GM12878 (cell line): ENCODE measurements around the gene TXNDC8. TPM values are rescaled to one million over a fixed set of nuclear protein-coding genes. Genes with fewer than 3 reads are reported as not detected.

Experiments
- ASH2L ChIP-seq: fragments of 300-600, 200-600 bp; sonication (generic); IDR thresholded peaks from 2 replicates; pipeline ENCODE4 v1.6.1; 2017; ENCODE audit warnings: low read depth, mild to moderate bottlenecking, borderline replicate concordance
- CBX3 ChIP-seq: fragments of 200-600 bp; sonication (generic); IDR thresholded peaks from 2 replicates; pipeline ENCODE4 v1.6.1; 2016; ENCODE audit warnings: low read depth, borderline replicate concordance
- CEBPZ ChIP-seq: fragments of 150-350 bp; IDR thresholded peaks from 2 replicates; pipeline ENCODE4 v1.6.1; 2016; ENCODE audit warnings: low read depth, low read length
- CREM ChIP-seq: IDR thresholded peaks from 2 replicates; pipeline ENCODE4 v1.6.1; 2014; ENCODE audit warnings: antibody characterized with exemption, low read depth
- ESRRA ChIP-seq: IDR thresholded peaks from 2 replicates; pipeline ENCODE4 v1.6.1; 2012; ENCODE audit warnings: mild to moderate bottlenecking, low read length, improper control_type of control experiment
- GATAD2B ChIP-seq: fragments of 450-650 bp; conservative IDR thresholded peaks from 2 replicates; pipeline ENCODE4 v1.6.1; 2017; ENCODE audit warnings: low read depth, mild to moderate bottlenecking, moderate library complexity
- HDGF ChIP-seq: fragments of 450-650 bp; IDR thresholded peaks from 2 replicates; pipeline ENCODE4 v1.6.1; 2016; ENCODE audit warnings: antibody characterized with exemption
- IKZF2 ChIP-seq, 2 experiments: fragments of 450-650 bp; IDR thresholded peaks; 2 replicates each; pipeline ENCODE4 v1.6.1; 2017; ENCODE audit warnings: mild to moderate bottlenecking in 2 of 2, moderate library complexity in 2 of 2
- IRF3 ChIP-seq: fragments of 450-650 bp; IDR thresholded peaks from 2 replicates; pipeline ENCODE4 v1.6.1; 2014; ENCODE audit warnings: mild to moderate bottlenecking
- JUND ChIP-seq: IDR thresholded peaks from 2 replicates; pipeline ENCODE4 v1.6.1; 2012; ENCODE audit warnings: low read depth, mild to moderate bottlenecking, low read length, improper control_type of control experiment, moderate library complexity
- KDM1A ChIP-seq: fragments of 200-600 bp; sonication (generic); IDR thresholded peaks from 2 replicates; pipeline ENCODE4 v1.6.1; 2016; ENCODE audit warnings: borderline replicate concordance
- MEF2A ChIP-seq: IDR thresholded peaks from 2 replicates; pipeline ENCODE4 v1.6.1; 2011; ENCODE audit warnings: low read depth, mild to moderate bottlenecking, low read length, moderate library complexity; ENCODE audit not compliant: insufficient read depth
- MEF2B ChIP-seq: fragments of 450-650 bp; IDR thresholded peaks from 2 replicates; pipeline ENCODE4 v1.6.1; 2018; ENCODE audit warnings: mild to moderate bottlenecking, moderate library complexity; ENCODE audit not compliant: partially characterized antibody, poor library complexity, severe bottlenecking
- NR2C1 ChIP-seq: fragments of 450-650 bp; IDR thresholded peaks from 2 replicates; pipeline ENCODE4 v1.6.1; 2017; ENCODE audit warnings: antibody characterized with exemption, mild to moderate bottlenecking, moderate library complexity
- NR2F1 ChIP-seq: fragments of 450-650 bp; conservative IDR thresholded peaks from 2 replicates; pipeline ENCODE4 v1.6.1; 2017; ENCODE audit warnings: mild to moderate bottlenecking
- PBX3 ChIP-seq: IDR thresholded peaks from 2 replicates; pipeline ENCODE4 v1.6.1; 2011; ENCODE audit warnings: mild to moderate bottlenecking, low read depth, low read length, moderate library complexity; ENCODE audit not compliant: insufficient replicate concordance
- SIN3A ChIP-seq: IDR thresholded peaks from 2 replicates; pipeline ENCODE4 v1.6.1; 2012; ENCODE audit warnings: low read depth, low read length, improper control_type of control experiment
- SKIL ChIP-seq: fragments of 450-650 bp; IDR thresholded peaks from 2 replicates; pipeline ENCODE4 v1.6.1; 2017; ENCODE audit warnings: mild to moderate bottlenecking, low read depth, inconsistent platforms; ENCODE audit not compliant: poor library complexity, severe bottlenecking
- SMAD1 ChIP-seq: fragments of 450-650 bp; IDR thresholded peaks from 2 replicates; pipeline ENCODE4 v1.6.1; 2018; ENCODE audit warnings: mild to moderate bottlenecking, low read depth; ENCODE audit not compliant: partially characterized antibody
- SP1 ChIP-seq: IDR thresholded peaks from one replicate; pipeline ENCODE4 v1.6.1; 2011; ENCODE audit warnings: low read depth, low read length
- TCF12 ChIP-seq: IDR thresholded peaks from 2 replicates; pipeline ENCODE4 v1.6.1; 2011; ENCODE audit warnings: low read depth, mild to moderate bottlenecking, low read length
- ZSCAN29 ChIP-seq: fragments of 450-650 bp; IDR thresholded peaks from 2 replicates; pipeline ENCODE4 v1.6.1; 2017; ENCODE audit warnings: mild to moderate bottlenecking, moderate library complexity
- ZZZ3 ChIP-seq: IDR thresholded peaks from 2 replicates; pipeline ENCODE4 v1.6.1; 2011; ENCODE audit warnings: low read depth; ENCODE audit not compliant: control insufficient read depth, insufficient read length
- polyA plus RNA-seq, 11 experiments: library from polyadenylated mRNA; depleted of rRNA in 4 of 11; unstranded in 6 of 11; stranded (reverse) in 5 of 11; fragments of >200 nt; fragmentation: Nextera tagmentation in 4 of 11; fragmentation: Illumina TruSeq in 1 of 11; extraction: Ambion mirVana in 4 of 11; extraction: Trizol in 1 of 11; gene quantifications; 1 replicate in 1 of 11; 2 replicates in 10 of 11; pipeline versions ENCODE4 v1.2.1 to v1.2.3, GENCODE V29; 2011 to 2016; ENCODE audit warnings: inconsistent platforms in 2 of 11, missing spikeins in 2 of 11, low read depth in 1 of 11
- total RNA-seq, 4 experiments: library from RNA; depleted of rRNA in 3 of 4; stranded (reverse); fragments of >200 nt in 3 of 4; fragmentation: Illumina TruSeq in 1 of 4; extraction: Trizol in 1 of 4; gene quantifications; 2 replicates each; pipeline versions ENCODE4 v1.2.1 to v1.2.3, GENCODE V29; 2013 to 2021

TXNDC8 gene
- total and polyA plus RNA-seq, 10 of the 15 experiments (the other 5 are each of a cell fraction or from before 2014, with no cell fraction given), result not detected

- TF ChIP-seq IRF3 (no peak), ZSCAN29 (no peak), SIN3A (no peak), GATAD2B (peak; percentile 65; the same call in 1 of the 2 replicates), MEF2B (no peak), SMAD1 (peak; percentile 51), MEF2A (no peak), ZZZ3 (no peak), CREM (no peak), IKZF2 (IDR thresholded peaks at IDR 0.05) (peak; percentile 66 to 73; a peak in 3 of 4 replicates), JUND (0 out of 2 replicates have a peak, but pooled peaks have one; percentile 7), PBX3 (no peak), CEBPZ (no peak), ASH2L (no peak; the same call in 1 of the 2 replicates), CBX3 (no peak), SKIL (peak; percentile 34), SP1 (peak; percentile 7), NR2F1 (no peak; the same call in 1 of the 2 replicates), TCF12 (no peak), HDGF (peak; percentile 81; the same call in 1 of the 2 replicates), ESRRA (no peak), NR2C1 (peak; percentile 67), KDM1A (no peak)
Observed at GRCh38 chr9:110256380-110257096, 81.1 kb downstream of the TXNDC8 start, which contains the start of gene TXN (continued).
